GM12878 (cell line): ENCODE data around the gene NFKBIZ. TPM values are rescaled to one million over a fixed set of nuclear protein-coding genes. Genes with fewer than 3 reads are reported as not detected.

Source experiments
- ATAC-seq: fragments of 200-7000 bp; cut with Tn5 transposase; 3 replicates; pipeline ENCODE4 v1.9.1; 2020; ENCODE audit warnings: mild to moderate bottlenecking, moderate library complexity
- BruUV-seq: library from RNA; stranded (reverse); fragments of 400-500 nt; replicated peaks from 2 replicates; lab custom pipeline; 2021; lab: Mats Ljungman, UMichigan
- CTCF ChIA-PET: fragments of 300-600 bp; sonication (Branson Sonifier 250); formaldehyde crosslinking; extraction: SDS; loops from one replicate; lab custom pipeline; 2021; ENCODE audit warnings: inconsistent platforms; lab: Yijun Ruan, JAX
- POLR2A ChIA-PET: fragments of 350-600 bp; formaldehyde crosslinking; extraction: SDS; loops from one replicate; lab custom pipeline; 2021; ENCODE audit warnings: inconsistent platforms; lab: Charles Lee
- RAD21 ChIA-PET: fragments of 300-600 bp; sonication (Branson Sonifier 250); formaldehyde crosslinking; loops from one replicate; lab custom pipeline; 2023; ENCODE audit warnings: antibody characterized with exemption; ENCODE audit not compliant: unreplicated experiment; lab: Charles Lee
- SMC1A ChIA-PET: fragments of 300-600 bp; sonication (Branson Sonifier 250); formaldehyde crosslinking; loops from one replicate; lab custom pipeline; 2023; ENCODE audit not compliant: unreplicated experiment, uncharacterized antibody; lab: Charles Lee
- DNase-seq: peaks from one replicate; pipeline ENCODE4 v3.0.0-alpha.2; 2011; ENCODE audit warnings: low read depth, low spot score
- FAIRE-seq: peaks from 3 replicates; lab custom pipeline; 2011; peaks lifted over from hg19 to GRCh38; lab: Jason Lieb, UNC
- H2AFZ ChIP-seq: 2 replicates; pipeline ENCODE4 v1.6.0; 2011; ENCODE audit warnings: low read depth, low read length, control low read depth; ENCODE audit not compliant: control insufficient read depth
- H3K27ac ChIP-seq: 2 replicates; pipeline ENCODE4 v1.5.1; 2011; ENCODE audit warnings: control low read depth; ENCODE audit not compliant: control insufficient read depth, insufficient read depth
- H3K27me3 ChIP-seq, 2 experiments: replicated peaks in 1 of 2; 2 replicates each; pipeline versions ENCODE4 v1.6.0 to v1.6.1; 2011; ENCODE audit warnings: low read length in 1 of 2; ENCODE audit not compliant: control insufficient read depth in 2 of 2, insufficient read depth in 2 of 2
- H3K36me3 ChIP-seq, 2 experiments: 2 replicates each; pipeline ENCODE4 v1.5.1; 2011; ENCODE audit warnings: low read length in 1 of 2; ENCODE audit not compliant: control insufficient read depth in 2 of 2, insufficient read depth in 2 of 2
- H3K4me1 ChIP-seq: 2 replicates; pipeline ENCODE4 v1.6.1; 2011; ENCODE audit warnings: mild to moderate bottlenecking, low read length, moderate library complexity, mixed read lengths; ENCODE audit not compliant: control insufficient read depth, insufficient read depth
- H3K4me2 ChIP-seq: 2 replicates; pipeline ENCODE4 v1.6.0; 2011; ENCODE audit warnings: control low read depth; ENCODE audit not compliant: control insufficient read depth, insufficient read depth
- H3K4me3 ChIP-seq: fragments of 200-600 bp; sonication (generic); 2 replicates; pipeline ENCODE4 v1.5.1; 2016
- H3K79me2 ChIP-seq: 2 replicates; pipeline ENCODE4 v1.6.0; 2011; ENCODE audit warnings: low read length; ENCODE audit not compliant: control insufficient read depth, insufficient read depth
- H3K9ac ChIP-seq: 2 replicates; pipeline ENCODE4 v1.8.0; 2011; ENCODE audit warnings: low read length, control low read depth, mixed read lengths; ENCODE audit not compliant: control insufficient read depth, insufficient read depth
- H3K9me3 ChIP-seq: replicated peaks from 3 replicates; pipeline ENCODE4 v1.5.1; 2011; ENCODE audit warnings: mild to moderate bottlenecking, low read length; ENCODE audit not compliant: control insufficient read depth, insufficient read depth
- H4K20me1 ChIP-seq: 2 replicates; pipeline ENCODE4 v1.6.0; 2011; ENCODE audit not compliant: control insufficient read depth, insufficient read depth
- CTCF ChIP-seq, 3 experiments: IDR thresholded peaks in 2 of 3; conservative IDR thresholded peaks in 1 of 3; 2 replicates each; pipeline ENCODE4 v1.5.1; 2011; ENCODE audit warnings: low read depth in 3 of 3, low read length in 3 of 3, mild to moderate bottlenecking in 3 of 3, control low read depth in 2 of 3, moderate library complexity in 2 of 3, inconsistent platforms in 1 of 3, mixed read lengths in 1 of 3; ENCODE audit not compliant: control insufficient read depth in 2 of 3, insufficient read depth in 1 of 3; ENCODE audit errors: extremely low read depth in 1 of 3
- FOS ChIP-seq: IDR thresholded peaks from 3 replicates; pipeline ENCODE4 v1.6.1; 2011; ENCODE audit warnings: borderline replicate concordance; ENCODE audit not compliant: insufficient read length; ENCODE audit errors: extremely low read depth
- RAD21 ChIP-seq: IDR thresholded peaks from 2 replicates; pipeline ENCODE4 v1.6.1; 2011; ENCODE audit warnings: mild to moderate bottlenecking, low read depth, low read length, moderate library complexity; ENCODE audit not compliant: insufficient read depth
- SMC3 ChIP-seq: IDR thresholded peaks from 2 replicates; pipeline ENCODE4 v1.6.1; 2011; ENCODE audit warnings: low read length, improper control_type of control experiment, borderline replicate concordance
- SPI1 ChIP-seq: IDR thresholded peaks from 2 replicates; pipeline ENCODE4 v1.6.1; 2011; ENCODE audit warnings: low read depth, mild to moderate bottlenecking, low read length, moderate library complexity, borderline replicate concordance; ENCODE audit not compliant: insufficient read depth
- STAT3 ChIP-seq: IDR thresholded peaks from 2 replicates; pipeline ENCODE4 v1.6.1; 2011; ENCODE audit warnings: low read depth, low read length, improper control_type of control experiment
- ZNF384 ChIP-seq: IDR thresholded peaks from 2 replicates; pipeline ENCODE4 v1.6.1; 2012; ENCODE audit warnings: low read depth, mild to moderate bottlenecking, low read length, improper control_type of control experiment, borderline replicate concordance
- in situ Hi-C: fragments of 300-500 bp; cut with MboI; formaldehyde crosslinking; loops from 9 replicates; pipeline ENCODE4 v1.14.3; 2018; ENCODE audit warnings: mixed read lengths
- intact Hi-C: fragments of 100-400 bp; cut with micrococcal nuclease; formaldehyde crosslinking; loops from one replicate; pipeline ENCODE4 v1.14.2; 2022; ENCODE audit not compliant: unreplicated experiment
- polyA plus RNA-seq, 11 experiments: library from polyadenylated mRNA; depleted of rRNA in 4 of 11; unstranded in 6 of 11; stranded (reverse) in 5 of 11; fragments of >200 nt; fragmentation: Nextera tagmentation in 4 of 11; fragmentation: Illumina TruSeq in 1 of 11; extraction: Ambion mirVana in 4 of 11; extraction: Trizol in 1 of 11; gene quantifications; 1 replicate in 1 of 11; 2 replicates in 10 of 11; pipeline versions ENCODE4 v1.2.1 to v1.2.3, GENCODE V29; 2011 to 2016; ENCODE audit warnings: inconsistent platforms in 2 of 11, missing spikeins in 2 of 11, low read depth in 1 of 11
- total RNA-seq, 4 experiments: library from RNA; depleted of rRNA in 3 of 4; stranded (reverse); fragments of >200 nt in 3 of 4; fragmentation: Illumina TruSeq in 1 of 4; extraction: Trizol in 1 of 4; gene quantifications; 2 replicates each; pipeline versions ENCODE4 v1.2.1 to v1.2.3, GENCODE V29; 2013 to 2021
- TF ChIP-seq, protein P1 (sequence below): fragments of 450-650 bp; IDR thresholded peaks from 2 replicates; pipeline ENCODE4 v1.6.1; 2017; ENCODE audit warnings: mild to moderate bottlenecking, low read depth, inconsistent platforms; ENCODE audit not compliant: poor library complexity, severe bottlenecking

Gene NFKBIZ
- total and polyA plus RNA-seq, 10 of the 15 experiments (the other 5 are each of a cell fraction or from before 2014, with no cell fraction given) = 6.3 to 53.8 (median 17.3) TPM

- Histone ChIP-seq H3K79me2 (no peaks in the 10 kb centered on the region), H3K9ac (no peak overlapping the region), H3K4me1 (peaks cover 15% of the 10 kb centered on the region), H2AFZ (no peak overlapping the region), H3K36me3 (no peaks in the 10 kb centered on the region), H3K27me3 (no peaks in the 10 kb centered on the region)
- peak; percentile 64 for ATAC-seq
- intact Hi-C loops = loop anchor here (1.0 to 10.0 kb wide), 5 partner anchors 128 to 865 kb away; no protein-coding TSS in a partner anchor
- peak; percentile 68 for FAIRE-seq
- CTCF ChIA-PET = interaction anchor here (0.5 to 15.9 kb wide), 45 partner anchors 9 to 1786 kb away, joined by 3 to 1057 read pairs (median 3); partner anchors contain the start of gene NFKBIZ
- in situ Hi-C loops = loop anchor here (5.0 kb wide), 2 partner anchors 418 to 723 kb away; no protein-coding TSS in a partner anchor
- TF ChIP-seq RAD21 = peak; percentile 82
- peak; percentile 55; the same call in 1 of the 2 replicates for TF ChIP-seq ZNF384
- no peak for TF ChIP-seq STAT3
- peak; percentile 56 to 84 (median 65); a peak in 5 of 6 replicates for TF ChIP-seq CTCF (IDR thresholded peaks at IDR 0.05 in 2 of 3, conservative IDR thresholded peaks at IDR 0.05 in 1 of 3; ENCODE audit: control insufficient read depth in 2 of 3, extremely low read depth in 1 of 3, insufficient read depth in 1 of 3, low read depth in 3 of 3, low read length in 3 of 3)
- TF ChIP-seq SMC3 = peak; percentile 79
- TF ChIP-seq, protein P1, sequence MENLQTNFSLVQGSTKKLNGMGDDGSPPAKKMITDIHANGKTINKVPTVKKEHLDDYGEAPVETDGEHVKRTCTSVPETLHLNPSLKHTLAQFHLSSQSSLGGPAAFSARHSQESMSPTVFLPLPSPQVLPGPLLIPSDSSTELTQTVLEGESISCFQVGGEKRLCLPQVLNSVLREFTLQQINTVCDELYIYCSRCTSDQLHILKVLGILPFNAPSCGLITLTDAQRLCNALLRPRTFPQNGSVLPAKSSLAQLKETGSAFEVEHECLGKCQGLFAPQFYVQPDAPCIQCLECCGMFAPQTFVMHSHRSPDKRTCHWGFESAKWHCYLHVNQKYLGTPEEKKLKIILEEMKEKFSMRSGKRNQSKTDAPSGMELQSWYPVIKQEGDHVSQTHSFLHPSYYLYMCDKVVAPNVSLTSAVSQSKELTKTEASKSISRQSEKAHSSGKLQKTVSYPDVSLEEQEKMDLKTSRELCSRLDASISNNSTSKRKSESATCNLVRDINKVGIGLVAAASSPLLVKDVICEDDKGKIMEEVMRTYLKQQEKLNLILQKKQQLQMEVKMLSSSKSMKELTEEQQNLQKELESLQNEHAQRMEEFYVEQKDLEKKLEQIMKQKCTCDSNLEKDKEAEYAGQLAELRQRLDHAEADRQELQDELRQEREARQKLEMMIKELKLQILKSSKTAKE = peak; percentile 53
- no peak for TF ChIP-seq FOS
- TF ChIP-seq SPI1 = peak; percentile 18; the same call in 1 of the 2 replicates
- TF ChIP-seq, all 136 proteins: peak for 6
- no TSS peak for BruUV-seq
- Histone ChIP-seq H3K4me3 (no peak overlapping the region), H3K27ac (no peak overlapping the region), H3K9me3 (no peaks in the 10 kb centered on the region; the same call in 2 of the 3 replicates), H4K20me1 (no peaks in the 10 kb centered on the region), H3K4me2 (no peak overlapping the region)
- SMC1A ChIA-PET = interaction anchor here (0.8 to 19.7 kb wide), 28 partner anchors 8 to 742 kb away, joined by 3 to 949 read pairs (median 4); no protein-coding TSS in a partner anchor
- POLR2A ChIA-PET = interaction anchor here (0.7 kb wide), 1 partner anchor 420 kb away, joined by 3 read pairs; no protein-coding TSS in a partner anchor
- RAD21 ChIA-PET = interaction anchor here (0.6 to 15.9 kb wide), 17 partner anchors 11 to 727 kb away, joined by 3 to 659 read pairs (median 3); partner anchors contain the start of gene NFKBIZ
- DNase-seq = no peak
Measured at GRCh38 chr3:101809178-101810021, 39.9 kb upstream of the NFKBIZ start.
